OCI-LY7 (cell line): ENCODE data around the gene ATRAID. TPM values are rescaled to one million over a fixed set of nuclear protein-coding genes. Genes with fewer than 3 reads are reported as not detected.
A peak's percentile ranks its signal among the peaks of the same experiment; 100 is the strongest.

ENCODE experiments used
- BruUV-seq: library from RNA; stranded (reverse); fragments of 400-500 nt; replicated peaks from 2 replicates; lab custom pipeline; 2021; lab: Mats Ljungman, UMichigan
- CTCF ChIA-PET: fragments of 300-600 bp; sonication (Branson Sonifier 250); formaldehyde crosslinking; loops from one replicate; lab custom pipeline; 2022; ENCODE audit warnings: antibody characterized with exemption; ENCODE audit not compliant: unreplicated experiment; lab: Charles Lee
- POLR2A ChIA-PET: fragments of 300-600 bp; sonication (Branson Sonifier 250); formaldehyde crosslinking; loops from one replicate; lab custom pipeline; 2022; ENCODE audit warnings: antibody characterized with exemption; lab: Charles Lee
- DNase-seq: peaks from one replicate; pipeline ENCODE4 v3.0.0-alpha.2; 2015; ENCODE audit warnings: low spot score
- H2AFZ ChIP-seq: fragments of 200-600 bp; sonication (generic), shearing (Covaris generic); 2 replicates; pipeline ENCODE4 v1.6.1; 2014; ENCODE audit warnings: mild to moderate bottlenecking, antibody characterized with exemption, low read length, moderate library complexity
- H3K27ac ChIP-seq: fragments of 200-600 bp; sonication (generic); 2 replicates; pipeline ENCODE4 v1.5.1; 2014; ENCODE audit warnings: mixed run types, low read depth, mild to moderate bottlenecking, moderate library complexity, low read length, inconsistent platforms; ENCODE audit not compliant: poor library complexity, severe bottlenecking
- H3K36me3 ChIP-seq: fragments of 200-600 bp; sonication (generic); 2 replicates; pipeline ENCODE4 v1.6.1; 2014; ENCODE audit warnings: mild to moderate bottlenecking, antibody characterized with exemption, low read length, moderate library complexity, mixed read lengths; ENCODE audit not compliant: insufficient read depth
- H3K4me1 ChIP-seq: fragments of 200-600 bp; sonication (generic); 2 replicates; pipeline ENCODE4 v1.5.1; 2014; ENCODE audit warnings: mild to moderate bottlenecking, low read length; ENCODE audit not compliant: insufficient read depth, poor library complexity, severe bottlenecking
- H3K4me2 ChIP-seq: fragments of 200-600 bp; sonication (generic); 2 replicates; pipeline ENCODE4 v1.6.1; 2014; ENCODE audit warnings: mild to moderate bottlenecking, low read length
- H3K4me3 ChIP-seq: fragments of 200-600 bp; sonication (generic); 2 replicates; pipeline ENCODE4 v1.5.1; 2014; ENCODE audit warnings: mild to moderate bottlenecking, low read depth, low read length; ENCODE audit not compliant: poor library complexity, severe bottlenecking
- H3K79me2 ChIP-seq: fragments of 200-600 bp; sonication (generic); 2 replicates; pipeline ENCODE4 v1.6.1; 2016; ENCODE audit warnings: low read depth, mild to moderate bottlenecking, low read length, moderate library complexity, mixed read lengths; ENCODE audit not compliant: insufficient read depth
- H3K9me2 ChIP-seq: fragments of 200-600 bp; sonication (generic); 2 replicates; pipeline ENCODE4 v1.6.1; 2016; ENCODE audit warnings: mild to moderate bottlenecking, low read length, mixed read lengths; ENCODE audit not compliant: insufficient read depth
- H3K9me3 ChIP-seq: fragments of 200-600 bp; sonication (generic); 2 replicates; pipeline ENCODE4 v1.6.1; 2014; ENCODE audit warnings: mild to moderate bottlenecking, mixed run types, low read length, mixed read lengths
- H4K20me1 ChIP-seq: fragments of 200-600 bp; sonication (generic); 2 replicates; pipeline ENCODE4 v1.6.1; 2014; ENCODE audit warnings: mild to moderate bottlenecking, antibody characterized with exemption, low read length, moderate library complexity, mixed read lengths; ENCODE audit not compliant: insufficient read depth
- CTCF ChIP-seq: fragments of 200-600 bp; sonication (generic); conservative IDR thresholded peaks from 2 replicates; pipeline ENCODE4 v1.5.1; 2014; ENCODE audit warnings: mild to moderate bottlenecking, antibody characterized with exemption, low read length, moderate library complexity, mixed read lengths
- EZH2phosphoT487 ChIP-seq: fragments of 200-600 bp; sonication (generic); IDR thresholded peaks from 2 replicates; pipeline ENCODE4 v1.6.1; 2018; ENCODE audit warnings: low read depth, borderline replicate concordance, mild to moderate bottlenecking, mixed run types, antibody characterized with exemption, low read length, moderate library complexity, mixed read lengths
- intact Hi-C: fragments of 100-400 bp; cut with micrococcal nuclease; formaldehyde crosslinking; loops from one replicate; pipeline ENCODE4 v1.10.0; 2022; ENCODE audit not compliant: unreplicated experiment
- total RNA-seq, 2 experiments: library from RNA; depleted of rRNA in 1 of 2; stranded (reverse); fragments of >200 nt in 1 of 2; shearing (Covaris generic) in 1 of 2; gene quantifications; 2 replicates each; pipeline ENCODE4 v1.2.3, GENCODE V29; 2014 to 2022

Gene ATRAID
- total RNA-seq, 2 experiments from 2014 or later: 92.7 to 93.3 TPM

GRCh38 chr2:27179344-27180000, 32.4 kb upstream of the ATRAID start:
- H3K4me1 ChIP-seq: peaks cover 53% of the 10 kb centered on the region
- ChIA-PET POLR2A (interaction anchor here (1.0 kb wide), 1 partner anchor 102 kb away, joined by 3 read pairs; no protein-coding TSS in a partner anchor), CTCF (no interaction called here)
- no peaks in the 10 kb centered on the region for H3K36me3 ChIP-seq
- H3K4me3 ChIP-seq: no peak overlapping the region
- DNase-seq: no peak
- no peak overlapping the region for H3K27ac ChIP-seq
- BruUV-seq: no TSS peak
- peak overlapping the region; percentile 21; the same call in 1 of the 2 replicates for H2AFZ ChIP-seq
- no peaks in the 10 kb centered on the region for H4K20me1 ChIP-seq
- H3K79me2 ChIP-seq: no peaks in the 10 kb centered on the region
- TF ChIP-seq CTCF: no peak
- TF ChIP-seq EZH2phosphoT487: no peak
- peak overlapping the region; percentile 51 for H3K4me2 ChIP-seq
- no peaks in the 10 kb centered on the region for H3K9me3 ChIP-seq
- no peaks in the 10 kb centered on the region for H3K9me2 ChIP-seq
- intact Hi-C loops: no loop called here

- H3K36me3 ChIP-seq: no peaks in the 10 kb centered on the region
- intact Hi-C loops: no loop called here
- no peak overlapping the region for H2AFZ ChIP-seq
- H3K9me3 ChIP-seq: no peaks in the 10 kb centered on the region
- H3K4me1 ChIP-seq: peaks cover 49% of the 10 kb centered on the region
- no peaks in the 10 kb centered on the region for H4K20me1 ChIP-seq
- no peak overlapping the region for H3K27ac ChIP-seq
- no TSS peak for BruUV-seq
- no peak overlapping the region for H3K4me3 ChIP-seq
- POLR2A ChIA-PET: interaction anchor here (0.6 kb wide), 1 partner anchor 83 kb away, joined by 3 read pairs; no protein-coding TSS in a partner anchor
- DNase-seq: no peak
- H3K9me2 ChIP-seq: no peaks in the 10 kb centered on the region
- no peaks in the 10 kb centered on the region for H3K79me2 ChIP-seq
- TF ChIP-seq EZH2phosphoT487: no peak
- no peak for TF ChIP-seq CTCF
- H3K4me2 ChIP-seq: no peak overlapping the region
- CTCF ChIA-PET: no interaction called here
These were observed 29.5 kb upstream of the ATRAID start for GRCh38 chr2:27182346-27182745.

- TF ChIP-seq CTCF: no peak
- Histone ChIP-seq H3K4me1 (peaks cover 32% of the 10 kb centered on the region), H3K9me2 (no peaks in the 10 kb centered on the region), H3K4me2 (no peak overlapping the region), H3K4me3 (no peak overlapping the region), H2AFZ (peak overlapping the region; percentile 7; the same call in 1 of the 2 replicates), H3K9me3 (no peaks in the 10 kb centered on the region), H3K27ac (no peak overlapping the region), H4K20me1 (no peaks in the 10 kb centered on the region), H3K36me3 (no peaks in the 10 kb centered on the region), H3K79me2 (no peaks in the 10 kb centered on the region)
- intact Hi-C loops: no loop called here
- no TSS peak for BruUV-seq
- DNase-seq: no peak
- ChIA-PET CTCF (no interaction called here), POLR2A (no interaction called here)
These were observed 27.7 kb upstream of the ATRAID start for GRCh38 chr2:27184115-27184514.
